Calu3 (cell line): Measurements from ENCODE around the gene THAP4. TPM values are rescaled to one million over a fixed set of nuclear protein-coding genes. Genes with fewer than 3 reads are reported as not detected.
"Not testable (repeated sequence)": the region's sequence is repeated elsewhere in the genome, so short reads cannot be mapped to it uniquely, and the experiment has no call there.

Experiments
- BruUV-seq: library from RNA; stranded (reverse); fragments of 400-500 nt; replicated peaks from 2 replicates; lab custom pipeline; 2021; lab: Mats Ljungman, UMichigan
- CTCF ChIA-PET: fragments of 300-600 bp; sonication (Branson Sonifier 250); formaldehyde crosslinking; loops from one replicate; lab custom pipeline; 2022; ENCODE audit warnings: antibody characterized with exemption; lab: Charles Lee
- DNase-seq: peaks from one replicate; pipeline ENCODE4 v3.0.0; 2022
- H3K27ac Mint-ChIP-seq: one replicate; pipeline ENCODE4 v1.8.0; 2022; ENCODE audit warnings: mixed read lengths; ENCODE audit not compliant: unreplicated experiment
- H3K27me3 Mint-ChIP-seq: one replicate; pipeline ENCODE4 v1.8.0; 2022; ENCODE audit warnings: mixed read lengths; ENCODE audit not compliant: unreplicated experiment
- H3K36me3 Mint-ChIP-seq: one replicate; pipeline ENCODE4 v1.8.0; 2022; ENCODE audit warnings: mild to moderate bottlenecking, moderate library complexity, mixed read lengths; ENCODE audit not compliant: insufficient read depth, unreplicated experiment
- H3K4me1 Mint-ChIP-seq: one replicate; pipeline ENCODE4 v1.8.0; 2022; ENCODE audit warnings: mild to moderate bottlenecking, low read depth, mixed read lengths; ENCODE audit not compliant: unreplicated experiment
- H3K4me3 Mint-ChIP-seq: one replicate; pipeline ENCODE4 v1.8.0; 2022; ENCODE audit warnings: mild to moderate bottlenecking, low read depth, moderate library complexity, mixed read lengths; ENCODE audit not compliant: unreplicated experiment
- H3K9me3 Mint-ChIP-seq: one replicate; pipeline ENCODE4 v1.8.0; 2022; ENCODE audit warnings: low read depth, mixed read lengths; ENCODE audit not compliant: unreplicated experiment
- intact Hi-C: fragments of 100-400 bp; cut with micrococcal nuclease; formaldehyde crosslinking; loops from one replicate; pipeline ENCODE4 v1.10.0; 2022; ENCODE audit not compliant: unreplicated experiment
- total RNA-seq: library from RNA; stranded (reverse); gene quantifications from 2 replicates; pipeline ENCODE4 v1.2.3, GENCODE V29; 2022
- TF ChIP-seq, protein P1 (sequence below): fragments of 200-600 bp; IDR thresholded peaks from one replicate; pipeline ENCODE4 v1.8.0; 2022; ENCODE audit warnings: antibody characterized with exemption; ENCODE audit not compliant: unreplicated experiment

The THAP4 gene
- total RNA-seq, 1 experiment from 2014 or later = 57.5 TPM

DNA sequence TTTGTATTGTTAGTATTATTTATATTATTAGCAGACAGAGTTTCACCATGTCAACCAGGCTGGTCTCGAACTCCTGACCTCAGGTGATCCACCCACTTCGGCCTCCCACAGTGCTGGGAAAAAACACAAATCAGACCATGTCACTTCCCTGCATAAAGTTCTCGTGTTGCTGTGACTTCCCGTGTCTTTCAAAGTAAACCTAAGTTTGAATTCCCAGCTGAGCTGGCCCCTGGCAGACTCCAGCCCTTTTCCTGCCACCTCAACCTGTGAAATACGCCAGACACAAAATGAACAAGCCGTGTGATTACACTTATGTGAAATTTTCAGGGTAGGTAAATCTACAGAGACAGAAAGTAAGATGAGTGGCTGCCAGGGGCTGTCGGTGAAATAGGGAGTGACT is 70.5 kb downstream of the THAP4 start:
- Mint-ChIP-seq H3K27ac (no peak overlapping the region), H3K4me1 (peaks cover 9% of the 10 kb centered on the region), H3K9me3 (no peaks in the 10 kb centered on the region), H3K4me3 (no peak overlapping the region), H3K36me3 (peaks cover 57% of the 10 kb centered on the region), H3K27me3 (no peaks in the 10 kb centered on the region)
- no peak for DNase-seq
- intact Hi-C loops = no loop called here
- TF ChIP-seq, protein P1, sequence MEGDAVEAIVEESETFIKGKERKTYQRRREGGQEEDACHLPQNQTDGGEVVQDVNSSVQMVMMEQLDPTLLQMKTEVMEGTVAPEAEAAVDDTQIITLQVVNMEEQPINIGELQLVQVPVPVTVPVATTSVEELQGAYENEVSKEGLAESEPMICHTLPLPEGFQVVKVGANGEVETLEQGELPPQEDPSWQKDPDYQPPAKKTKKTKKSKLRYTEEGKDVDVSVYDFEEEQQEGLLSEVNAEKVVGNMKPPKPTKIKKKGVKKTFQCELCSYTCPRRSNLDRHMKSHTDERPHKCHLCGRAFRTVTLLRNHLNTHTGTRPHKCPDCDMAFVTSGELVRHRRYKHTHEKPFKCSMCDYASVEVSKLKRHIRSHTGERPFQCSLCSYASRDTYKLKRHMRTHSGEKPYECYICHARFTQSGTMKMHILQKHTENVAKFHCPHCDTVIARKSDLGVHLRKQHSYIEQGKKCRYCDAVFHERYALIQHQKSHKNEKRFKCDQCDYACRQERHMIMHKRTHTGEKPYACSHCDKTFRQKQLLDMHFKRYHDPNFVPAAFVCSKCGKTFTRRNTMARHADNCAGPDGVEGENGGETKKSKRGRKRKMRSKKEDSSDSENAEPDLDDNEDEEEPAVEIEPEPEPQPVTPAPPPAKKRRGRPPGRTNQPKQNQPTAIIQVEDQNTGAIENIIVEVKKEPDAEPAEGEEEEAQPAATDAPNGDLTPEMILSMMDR = no peak
- BruUV-seq = no TSS peak
- CTCF ChIA-PET = no interaction called here

DNA sequence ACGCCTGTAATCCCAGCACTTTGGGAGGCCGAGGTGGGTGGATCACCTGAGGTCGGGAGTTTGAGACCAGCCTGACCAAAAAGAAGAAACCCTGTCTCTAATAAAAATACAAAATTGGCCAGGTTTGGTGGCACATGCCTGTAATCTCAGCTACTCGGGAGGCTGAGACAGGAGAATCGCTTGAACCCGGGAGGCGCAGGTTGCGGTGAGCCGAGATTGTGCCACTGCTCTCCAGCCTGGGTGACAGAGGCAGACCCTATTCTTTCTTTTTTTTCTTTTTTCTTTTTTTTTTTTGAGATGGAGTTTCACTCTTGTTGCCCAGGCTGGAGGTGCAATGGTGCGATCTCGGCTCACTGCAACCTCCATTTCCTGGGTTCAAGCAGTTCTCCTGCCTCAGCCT is 70.9 kb downstream of the THAP4 start:
- H3K9me3 Mint-ChIP-seq, intact Hi-C loops, DNase-seq, H3K4me3 Mint-ChIP-seq, H3K4me1 Mint-ChIP-seq, CTCF ChIA-PET, BruUV-seq, H3K27me3 Mint-ChIP-seq, H3K27ac Mint-ChIP-seq: not testable (repeated sequence)
- peaks cover 59% of the 10 kb centered on the region for H3K36me3 Mint-ChIP-seq

DNA sequence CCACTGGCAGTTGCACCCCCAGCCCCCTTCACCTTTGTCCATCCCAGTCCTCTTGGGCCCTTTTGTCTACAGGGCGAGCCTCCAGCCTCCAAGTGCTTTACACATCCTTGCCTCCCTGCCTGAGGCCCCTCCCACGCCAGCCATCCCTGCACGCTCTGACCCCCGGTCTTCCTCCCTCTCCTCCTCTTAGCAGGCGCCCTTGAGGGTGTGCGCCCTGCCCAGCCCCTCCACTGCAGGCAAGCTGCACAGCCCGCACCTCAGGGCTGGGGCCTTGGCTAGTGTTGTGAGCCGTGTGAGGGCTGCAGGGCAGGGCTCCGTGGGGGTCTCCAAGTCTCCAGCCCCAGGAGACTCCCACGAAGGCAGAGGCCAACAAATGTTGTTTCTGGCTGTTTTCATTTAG is 71.5 kb downstream of the THAP4 start:
- peaks cover 13% of the 10 kb centered on the region for H3K4me1 Mint-ChIP-seq

DNA sequence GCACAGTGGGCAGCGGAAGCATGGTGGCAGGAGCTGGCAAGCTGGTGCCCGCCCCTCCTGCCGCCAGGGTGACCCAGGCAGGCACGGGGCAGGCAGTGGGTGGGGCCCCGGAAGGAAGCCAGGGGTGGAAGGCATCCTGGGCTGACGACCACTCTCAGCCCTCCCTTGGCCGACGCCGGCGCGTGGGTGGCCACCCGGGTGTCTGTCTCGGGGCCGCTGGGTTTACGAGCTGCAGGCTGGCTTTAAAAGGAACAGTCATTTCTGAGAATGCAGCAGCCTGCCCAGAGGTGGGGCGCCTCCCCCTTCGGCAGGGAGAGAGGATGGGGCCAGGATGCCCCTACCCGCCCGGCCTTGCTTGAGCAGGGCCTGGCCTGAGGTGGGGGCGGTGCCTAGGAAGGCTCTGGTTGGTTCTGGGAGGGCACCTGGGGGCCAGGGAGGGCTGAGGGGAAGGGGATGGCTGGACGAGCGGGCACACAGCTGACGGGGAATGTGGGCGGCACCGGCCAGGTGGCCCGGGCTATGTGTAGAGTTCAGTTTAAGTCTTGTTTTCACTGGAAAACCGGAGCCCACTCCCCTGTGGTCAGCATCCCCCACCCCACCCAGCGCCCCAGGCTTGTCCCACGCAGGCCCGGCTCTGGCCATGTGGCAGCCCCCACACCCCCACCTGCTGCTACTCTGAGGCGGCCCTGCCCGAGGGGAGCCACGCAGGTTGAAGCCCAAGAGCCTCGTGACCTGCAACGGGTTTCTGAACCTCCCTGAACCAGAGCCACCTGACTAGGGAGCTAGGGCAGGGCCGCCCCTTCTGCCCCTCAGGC is 72.2 kb downstream of the THAP4 start:
- Mint-ChIP-seq H3K4me1 (peaks cover 19% of the 10 kb centered on the region), H3K36me3 (peaks cover 67% of the 10 kb centered on the region), H3K9me3 (no peaks in the 10 kb centered on the region), H3K27ac (no peak overlapping the region), H3K27me3 (no peaks in the 10 kb centered on the region), H3K4me3 (no peak overlapping the region)
- CTCF ChIA-PET = no interaction called here
- DNase-seq = no peak
- intact Hi-C loops = no loop called here
- no TSS peak for BruUV-seq
- TF ChIP-seq, protein P1 = no peak

More for the DNA sequence above, 71.5 kb downstream of the THAP4 start:
- no peaks in the 10 kb centered on the region for H3K9me3 Mint-ChIP-seq
- no peaks in the 10 kb centered on the region for H3K27me3 Mint-ChIP-seq
- CTCF ChIA-PET = no interaction called here
- intact Hi-C loops = no loop called here
- TF ChIP-seq, protein P1 = no peak
- no peak overlapping the region for H3K27ac Mint-ChIP-seq
- no peak for DNase-seq
- H3K4me3 Mint-ChIP-seq = no peak overlapping the region
- H3K36me3 Mint-ChIP-seq = peaks cover 65% of the 10 kb centered on the region
- no TSS peak for BruUV-seq

DNA sequence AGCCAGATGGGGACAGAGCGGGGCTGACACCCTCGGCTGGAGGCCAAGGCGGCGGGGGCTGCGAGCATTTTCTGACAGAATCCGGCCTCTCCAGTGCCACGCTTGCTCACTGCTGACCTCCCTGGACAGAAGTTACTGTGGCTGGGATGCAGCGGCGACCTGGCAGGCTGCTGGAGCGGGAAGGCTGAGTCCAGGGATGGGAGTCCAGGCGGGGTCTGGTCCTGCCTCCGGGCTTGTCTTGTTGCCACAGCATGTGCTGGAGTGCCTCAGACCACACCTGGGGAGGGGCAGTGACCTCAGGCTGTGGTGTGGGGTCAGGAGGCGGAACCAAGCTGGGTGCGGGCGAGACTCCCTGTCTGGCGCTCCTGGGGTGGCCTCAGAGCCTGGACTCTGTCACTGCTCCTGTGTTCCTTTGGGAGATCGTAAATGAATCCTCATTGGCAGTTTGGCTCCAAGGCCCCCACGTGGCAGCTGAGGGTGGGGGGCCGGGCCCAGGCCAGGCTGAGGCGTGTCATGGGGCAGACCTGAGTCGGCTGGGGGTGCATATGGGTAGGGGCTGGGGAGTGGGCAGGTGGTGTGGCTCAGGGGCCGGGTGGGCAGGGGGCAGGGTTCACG is 72.9 kb downstream of the THAP4 start:
- H3K9me3 Mint-ChIP-seq = no peaks in the 10 kb centered on the region
- BruUV-seq = no TSS peak
- H3K27me3 Mint-ChIP-seq = no peaks in the 10 kb centered on the region
- intact Hi-C loops = no loop called here
- H3K27ac Mint-ChIP-seq = no peak overlapping the region
- CTCF ChIA-PET = interaction anchor here (1.4 kb wide), 1 partner anchor 27 kb away, joined by 5 read pairs; no protein-coding TSS in a partner anchor
- TF ChIP-seq, protein P1 = no peak
- peaks cover 67% of the 10 kb centered on the region for H3K36me3 Mint-ChIP-seq
- no peak for DNase-seq
- H3K4me3 Mint-ChIP-seq = no peak overlapping the region
- peaks cover 19% of the 10 kb centered on the region for H3K4me1 Mint-ChIP-seq
